GM03348 (cell line): ENCODE results near the gene DNASE1L2.
A peak's percentile ranks its signal among the peaks of the same experiment; 100 is the strongest.
"Not testable (repeated sequence)": the region's sequence is repeated elsewhere in the genome, so short reads cannot be mapped to it uniquely, and the experiment has no call there.

Experiments
- DNase-seq: peaks from one replicate; pipeline ENCODE4 v3.0.0; 2012; ENCODE audit warnings: low spot score

Gene DNASE1L2

GRCh38 chr16:2236337-2237101 lies at the start of gene DNASE1L2:
Gene DNASE1L2 (plus strand): TSS chr16:2236444. CDS start chr16:2236817, 373 bp downstream.
- peak; percentile 72 for DNase-seq

GRCh38 chr16:2186505-2186904 lies 49.7 kb upstream of the DNASE1L2 start:
- DNase-seq, result no peak

DNA sequence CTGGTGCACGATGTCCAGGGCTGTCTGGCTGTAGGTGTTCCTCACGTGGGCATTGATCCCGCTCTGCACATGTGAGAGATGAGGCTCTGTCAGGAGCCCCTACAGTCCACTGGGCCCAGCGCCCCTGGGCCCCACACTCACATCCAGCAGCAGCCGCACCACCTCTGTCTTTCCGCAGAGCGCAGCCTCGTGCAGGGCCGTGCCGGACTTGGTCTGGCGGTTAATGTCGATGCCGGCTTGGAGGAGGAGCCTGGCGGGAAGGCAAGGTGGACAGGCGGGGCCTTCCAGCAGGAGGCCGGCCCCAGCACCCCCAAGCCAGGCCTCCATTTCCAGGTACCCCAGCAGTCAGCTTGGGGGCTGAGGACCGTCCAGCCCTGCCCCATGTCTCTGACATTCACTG lies 49.0 kb upstream of the DNASE1L2 start:
- no peak for DNase-seq

DNA sequence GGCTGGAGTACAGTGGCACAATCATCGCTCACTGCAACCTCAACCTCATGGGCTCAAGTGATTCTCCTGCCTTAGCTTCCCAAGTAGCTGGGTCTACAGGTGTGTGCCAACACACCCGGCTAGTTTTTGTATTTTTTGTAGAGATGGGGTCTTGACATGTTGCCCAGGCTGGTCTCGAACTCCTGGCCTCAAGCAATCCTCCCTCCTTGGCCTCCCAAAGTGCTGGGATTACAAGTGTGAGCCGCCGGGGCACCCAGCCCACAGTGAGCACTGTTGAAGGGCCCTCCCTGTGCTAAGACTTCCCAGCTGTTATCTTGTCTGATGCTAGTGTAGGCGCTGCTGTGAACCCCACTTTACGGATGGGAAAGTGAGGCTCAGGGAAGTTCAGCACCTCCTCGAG lies 47.8 kb upstream of the DNASE1L2 start:
- DNase-seq, result no peak

DNA sequence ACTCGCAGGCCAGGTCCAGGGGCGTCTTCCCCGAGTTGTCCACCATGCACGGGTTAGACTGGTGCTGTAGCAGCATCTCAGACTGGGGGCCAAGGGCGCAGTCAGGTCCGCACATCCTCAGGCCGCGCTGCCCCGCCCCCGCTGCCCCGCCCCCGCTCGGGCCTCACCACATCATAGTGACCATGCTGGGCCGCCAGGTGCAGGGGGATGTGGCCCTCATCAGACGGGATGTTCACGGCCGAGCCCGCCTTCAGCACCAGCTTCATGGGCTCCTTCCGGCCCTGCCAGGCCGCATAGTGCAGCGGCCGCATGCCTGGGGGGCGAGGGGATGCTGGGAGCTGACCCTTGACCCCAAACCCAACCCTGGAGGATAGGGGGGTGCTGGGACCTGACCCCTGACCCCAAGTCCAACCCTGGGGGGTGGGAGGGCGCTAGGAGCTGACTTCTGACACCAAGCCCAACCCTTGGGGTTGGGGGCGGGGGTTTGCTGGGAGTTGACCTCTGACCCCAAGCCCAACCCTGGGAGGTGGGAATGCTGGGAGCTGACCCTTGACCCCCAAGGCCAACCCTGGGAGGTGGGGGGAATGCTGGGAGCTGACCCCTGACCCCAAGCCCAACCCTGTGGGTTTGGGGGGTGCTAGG lies 46.9 kb upstream of the DNASE1L2 start:
- DNase-seq, result no peak

GRCh38 chr16:2190002-2190658 lies 46.1 kb upstream of the DNASE1L2 start:
- no peak for DNase-seq

- DNase-seq, result no peak
Measured at GRCh38 chr16:2190659-2191445, 45.4 kb upstream of the DNASE1L2 start.

GRCh38 chr16:2191446-2191706 lies 44.9 kb upstream of the DNASE1L2 start:
- DNase-seq, result no peak

DNA sequence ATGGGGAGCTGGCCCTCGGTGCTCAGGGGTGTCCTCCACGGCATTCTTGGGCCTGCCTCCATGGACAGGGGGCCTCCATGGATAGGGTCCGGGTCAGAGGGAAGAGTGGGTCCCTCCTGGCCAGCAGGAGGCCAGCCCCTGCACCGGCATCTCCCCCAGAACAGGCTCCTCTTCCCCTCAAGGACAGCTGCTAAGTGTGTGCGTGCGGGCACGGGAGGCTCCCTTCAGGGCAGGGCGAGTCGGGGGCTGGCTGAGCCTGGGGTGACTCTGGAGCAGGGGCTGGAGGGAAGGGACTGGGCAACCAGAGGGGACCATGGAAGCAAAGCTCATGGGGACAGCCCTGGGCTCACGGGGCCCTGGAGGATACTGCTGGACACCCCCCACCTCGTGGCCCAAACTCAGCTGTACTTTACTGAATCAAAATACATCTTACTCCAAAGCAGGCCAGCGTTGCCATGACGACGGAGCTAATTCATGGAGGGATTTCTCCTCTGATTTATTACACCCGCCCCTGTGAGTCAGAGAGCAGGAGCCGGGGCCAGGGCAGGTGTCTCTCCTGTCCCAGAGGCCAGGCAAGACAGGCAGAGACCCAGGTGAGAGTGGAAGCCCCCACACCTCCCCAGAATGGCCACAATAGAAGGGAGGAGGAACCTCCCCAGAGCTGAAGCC lies 41.9 kb upstream of the DNASE1L2 start:
- no peak for DNase-seq

DNA sequence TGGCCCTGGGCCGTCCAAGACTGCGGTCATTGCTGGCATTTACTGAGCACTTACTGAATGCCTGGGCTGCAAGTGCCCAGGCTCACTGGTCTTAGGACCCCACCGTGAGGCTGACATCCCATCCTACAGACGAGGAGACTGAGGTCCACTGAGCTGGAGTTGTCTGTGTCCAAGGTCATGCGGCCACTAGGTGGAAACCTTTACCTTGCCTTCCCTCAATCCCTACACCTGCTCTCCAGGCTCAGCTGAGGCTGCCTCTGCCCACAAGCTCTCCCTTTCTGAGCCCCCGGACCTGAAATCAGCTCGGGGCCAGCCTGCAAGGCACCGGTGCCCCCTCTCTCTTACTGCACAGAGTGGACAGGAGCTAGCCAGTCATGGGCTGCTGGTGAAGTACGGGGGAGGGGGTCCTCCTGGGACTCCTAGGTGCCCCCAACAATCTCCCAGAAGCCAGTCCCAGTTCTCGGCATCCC lies 41.4 kb upstream of the DNASE1L2 start:
- peak; percentile 37 for DNase-seq

DNA sequence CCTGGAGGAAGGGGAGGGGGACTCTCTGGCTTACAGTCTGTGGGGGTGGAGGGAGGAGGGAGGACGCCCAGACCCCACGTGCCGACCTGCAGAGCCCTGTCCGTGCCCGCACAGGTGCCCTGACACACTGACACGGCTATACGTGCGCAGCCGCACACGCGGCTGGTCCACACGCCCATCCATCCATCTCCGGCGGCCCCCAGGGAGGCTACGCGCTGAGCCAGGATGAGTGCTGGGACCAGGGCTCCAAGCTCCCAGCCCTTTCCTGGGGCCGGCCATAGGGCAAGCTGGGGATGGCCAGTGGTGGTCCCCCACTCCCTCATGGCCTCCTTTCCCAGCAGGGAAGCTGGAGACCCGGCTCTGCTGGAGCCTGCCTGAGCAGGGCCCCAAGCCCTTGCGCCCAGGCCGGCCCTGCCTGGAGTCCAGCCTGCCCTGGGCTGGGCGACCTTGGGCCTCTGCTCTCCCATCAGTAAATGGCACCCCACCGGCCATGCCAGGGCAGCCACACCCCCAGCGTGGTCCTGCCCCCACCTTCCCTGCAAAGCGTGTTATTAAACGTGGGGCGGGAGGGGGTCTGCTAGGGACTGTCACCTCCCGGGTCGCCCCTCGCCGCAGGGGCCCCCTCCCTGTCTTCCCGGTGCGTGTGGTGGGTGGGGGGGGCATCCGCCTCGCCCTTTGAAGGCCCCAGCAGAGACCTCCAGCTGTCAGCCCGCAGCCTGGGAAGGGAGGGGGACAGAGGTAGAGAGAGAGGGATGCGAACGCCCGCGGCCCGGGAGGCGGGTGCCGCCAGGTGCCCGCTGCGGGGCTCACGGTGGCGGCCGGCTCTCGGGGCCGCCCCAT lies 40.7 kb upstream of the DNASE1L2 start:
- no peak for DNase-seq

GRCh38 chr16:2196162-2196980 lies 39.9 kb upstream of the DNASE1L2 start, which contains the start of gene CASKIN1:
Gene CASKIN1 (minus strand): TSS chr16:2196605. CDS start chr16:2196432, 173 bp downstream.
- DNase-seq, result peak; percentile 55

- no peak for DNase-seq
Measured at GRCh38 chr16:2196981-2197511, 39.2 kb upstream of the DNASE1L2 start.

- DNase-seq, result no peak
Measured at GRCh38 chr16:2197765-2198164, 38.5 kb upstream of the DNASE1L2 start.

DNA sequence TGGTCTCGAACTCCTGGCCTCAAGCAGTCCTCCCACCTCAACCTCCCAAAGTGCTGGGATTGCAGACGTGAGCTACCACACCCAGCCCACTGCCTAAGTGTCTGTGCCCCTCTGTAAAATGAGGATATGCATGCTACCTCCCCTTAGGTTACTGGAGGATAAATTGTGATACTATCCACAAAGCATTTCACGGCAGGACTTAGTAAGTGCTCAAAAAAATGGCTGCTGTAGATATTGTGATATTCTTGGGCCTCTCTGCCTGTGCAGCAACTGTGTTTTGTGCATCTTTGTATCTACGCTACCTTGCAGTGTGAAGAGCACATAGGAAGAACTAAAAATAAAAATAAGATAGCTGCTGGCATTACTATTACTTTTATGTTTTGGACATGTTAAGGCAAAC lies 38.0 kb upstream of the DNASE1L2 start:
- DNase-seq, result no peak

GRCh38 chr16:2199095-2199494 lies 37.1 kb upstream of the DNASE1L2 start:
- DNase-seq, result no peak

- DNase-seq, result no peak
Measured at GRCh38 chr16:2199621-2200139, 36.6 kb upstream of the DNASE1L2 start.

- DNase-seq, result no peak
Measured at GRCh38 chr16:2200313-2200712, 35.9 kb upstream of the DNASE1L2 start.

- DNase-seq, result not testable (repeated sequence)
Measured at GRCh38 chr16:2203119-2203688, 33.0 kb upstream of the DNASE1L2 start.
